22Rv1 (cell line): ENCODE measurements around the gene VEGFC.

Source experiments
- CTCF ChIP-seq: fragments of 450-650 bp; IDR thresholded peaks from 2 replicates; pipeline ENCODE4 v1.5.1; 2017; ENCODE audit warnings: mild to moderate bottlenecking
- ZFX ChIP-seq: fragments of 450-650 bp; IDR thresholded peaks from 2 replicates; pipeline ENCODE4 v1.6.1; 2017; ENCODE audit warnings: antibody characterized with exemption, borderline replicate concordance

- TF ChIP-seq CTCF: no peak
- TF ChIP-seq ZFX: no peak
Measured at GRCh38 chr4:176788248-176788647, 4.5 kb downstream of the VEGFC start.
